Fibroblast of skin of scalp (primary cell): ENCODE results near the gene FGF18.

Experiments used
- DNase-seq: peaks from one replicate; pipeline ENCODE4 v3.0.0-alpha.2; 2013

The FGF18 gene

GRCh38 chr5:171505473-171506043, 86.1 kb downstream of the FGF18 start:
- no peak for DNase-seq

GRCh38 chr5:171506951-171507350, 87.5 kb downstream of the FGF18 start:
- DNase-seq, result no peak
